HG02623 (cell line): ENCODE data around the gene PIEZO1.
"Not testable (repeated sequence)": the region's sequence is repeated elsewhere in the genome, so short reads cannot be mapped to it uniquely, and the experiment has no call there.

Source experiments
- ATAC-seq: cut with Tn5 transposase; IDR thresholded peaks from one replicate; pipeline ENCODE4 v1.9.1; 2021; ENCODE audit warnings: moderate library complexity; ENCODE audit not compliant: unreplicated experiment

Gene PIEZO1

DNA sequence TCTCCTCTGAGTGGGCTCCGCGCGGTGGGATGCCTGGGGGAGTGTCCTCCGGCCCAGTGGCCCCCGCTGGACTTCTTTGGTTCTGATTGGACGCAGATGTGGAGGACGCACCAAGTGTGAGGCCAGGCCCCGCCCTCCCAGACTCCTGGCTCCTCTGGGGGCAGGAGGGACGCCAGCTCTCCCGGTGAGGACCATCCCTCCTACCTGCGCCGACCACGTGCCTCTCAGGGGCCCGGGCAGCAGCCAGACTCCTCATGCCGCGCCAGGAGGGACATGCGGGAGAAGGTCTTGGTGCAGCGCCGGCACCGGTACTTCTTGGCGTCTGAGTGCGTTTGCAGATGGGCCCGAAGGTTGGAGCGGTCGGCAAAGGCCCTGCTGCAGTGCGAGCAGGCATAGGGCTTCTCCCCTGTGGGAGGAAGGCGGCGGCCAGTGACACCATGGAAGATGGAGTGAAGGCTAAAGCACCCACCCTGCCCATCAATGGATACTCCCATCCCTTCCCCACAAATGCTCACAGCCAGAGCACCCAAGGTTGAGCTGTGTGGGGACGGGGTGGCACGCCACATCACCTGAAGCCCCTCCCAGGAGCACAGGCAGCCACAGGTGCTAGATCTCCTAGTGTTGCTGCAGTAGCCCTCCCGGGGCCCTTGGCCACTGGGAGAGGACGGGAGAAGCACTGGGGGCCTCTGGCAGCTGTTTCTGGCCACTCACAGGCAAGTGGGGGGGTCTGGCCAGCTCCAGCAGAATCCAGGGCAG is 106.6 kb downstream of the PIEZO1 start:
- no peak for ATAC-seq

DNA sequence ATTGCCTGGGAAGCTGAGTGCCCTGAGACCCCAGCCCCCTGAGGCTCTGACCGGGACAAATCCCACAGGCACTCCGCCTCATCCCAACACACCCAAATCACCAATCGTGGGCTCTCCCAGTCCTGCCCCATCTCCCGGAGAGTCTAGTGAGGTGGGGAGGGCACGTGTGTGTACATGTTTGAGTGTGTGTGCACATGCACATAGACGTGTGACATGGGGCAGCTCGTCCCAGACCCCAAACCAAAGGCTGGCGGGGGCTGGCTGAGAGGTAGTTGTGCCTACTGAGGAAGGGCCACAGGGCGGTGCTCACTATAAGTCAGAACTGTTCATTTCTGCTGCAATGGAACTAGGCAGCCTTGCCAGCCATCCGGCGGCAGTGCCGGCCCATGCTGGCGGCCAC is 107.3 kb downstream of the PIEZO1 start:
- no peak for ATAC-seq

DNA sequence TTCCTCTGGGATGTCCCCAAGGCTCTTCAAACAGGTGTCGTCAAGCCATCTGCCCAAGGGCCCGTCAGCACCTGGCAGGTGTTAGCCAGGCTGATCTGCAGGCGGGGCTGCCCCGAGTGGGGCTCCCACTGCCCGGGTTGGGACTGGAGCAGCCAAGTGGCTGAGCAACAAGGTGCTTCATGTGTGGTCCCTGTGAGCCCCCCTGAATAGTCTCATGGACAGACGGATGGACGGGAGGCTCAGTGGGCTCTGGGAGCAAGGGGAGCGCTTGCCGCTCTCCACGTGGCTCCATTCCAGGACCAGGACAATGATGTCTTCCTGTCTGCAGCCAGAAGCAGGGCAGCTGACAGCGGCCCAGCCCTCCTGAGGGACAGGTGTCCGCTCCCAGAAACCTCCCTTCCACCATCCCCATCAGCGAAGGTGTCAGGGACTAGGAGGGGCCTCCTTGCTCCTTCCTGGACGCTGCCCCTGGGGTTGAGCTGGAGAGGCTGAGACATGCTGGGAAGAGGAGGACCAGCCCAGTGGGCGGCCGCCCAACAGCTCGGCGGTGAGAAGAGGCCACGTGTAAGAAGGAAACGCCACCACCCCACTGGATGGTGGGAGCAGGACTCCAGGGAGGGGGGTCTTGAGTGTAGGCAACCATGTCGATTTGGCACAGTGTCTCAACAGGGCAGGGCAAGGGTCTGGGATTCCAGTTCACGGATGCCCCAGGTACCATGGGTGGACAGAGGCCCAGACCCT is 108.3 kb downstream of the PIEZO1 start:
- no peak for ATAC-seq

DNA sequence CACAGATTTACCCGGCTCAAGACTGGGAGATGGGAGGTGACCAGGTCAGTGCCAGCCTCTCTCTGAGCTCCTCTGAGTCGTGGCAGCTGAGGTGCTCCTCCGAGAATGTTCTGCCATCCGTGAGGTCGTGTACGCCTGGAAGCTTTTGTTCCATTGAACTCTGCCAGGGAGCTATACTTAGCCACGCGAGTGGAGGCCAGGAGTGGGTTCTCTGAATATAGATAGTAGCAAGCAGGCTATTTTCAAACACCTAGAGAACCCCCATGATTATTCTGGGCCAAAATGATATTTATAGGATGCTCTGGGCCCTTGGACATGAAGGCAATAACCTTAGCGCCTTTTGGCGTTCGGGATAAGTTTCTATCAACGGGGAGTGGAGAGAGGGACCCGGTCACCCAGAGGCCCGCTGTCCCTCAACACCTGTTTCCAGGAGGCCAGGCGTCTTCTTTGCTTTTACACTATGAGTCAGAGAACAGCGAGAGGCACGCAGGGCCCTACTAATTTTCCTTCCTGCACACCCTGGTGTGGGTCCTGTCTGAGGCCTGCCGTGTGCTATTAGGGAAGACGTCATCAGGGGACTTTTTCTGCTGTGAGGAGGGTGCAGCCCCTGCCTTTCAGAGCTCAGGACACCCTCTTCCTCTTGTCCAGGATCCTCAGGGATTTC is 111.2 kb downstream of the PIEZO1 start:
- ATAC-seq = no peak

DNA sequence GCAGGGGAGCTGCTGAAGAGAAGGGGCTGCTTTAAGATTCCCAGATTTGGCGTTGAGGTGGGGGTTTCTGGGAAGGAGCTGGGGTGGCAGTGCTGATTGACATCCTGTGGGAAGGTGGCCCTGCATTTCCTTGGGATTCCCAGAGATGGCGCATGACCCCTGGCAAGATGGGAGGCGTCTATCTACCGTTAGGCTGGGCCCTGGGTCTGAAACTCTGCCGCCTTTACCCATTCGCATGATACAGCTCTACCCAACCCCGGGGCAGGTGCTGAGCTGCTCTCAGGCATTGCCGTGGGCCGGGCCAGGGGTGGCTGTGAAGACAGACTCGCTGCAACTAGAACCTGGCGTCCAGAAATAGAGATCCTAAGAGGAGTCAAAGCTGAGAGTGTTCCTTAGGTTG is 112.2 kb downstream of the PIEZO1 start:
- ATAC-seq = no peak

DNA sequence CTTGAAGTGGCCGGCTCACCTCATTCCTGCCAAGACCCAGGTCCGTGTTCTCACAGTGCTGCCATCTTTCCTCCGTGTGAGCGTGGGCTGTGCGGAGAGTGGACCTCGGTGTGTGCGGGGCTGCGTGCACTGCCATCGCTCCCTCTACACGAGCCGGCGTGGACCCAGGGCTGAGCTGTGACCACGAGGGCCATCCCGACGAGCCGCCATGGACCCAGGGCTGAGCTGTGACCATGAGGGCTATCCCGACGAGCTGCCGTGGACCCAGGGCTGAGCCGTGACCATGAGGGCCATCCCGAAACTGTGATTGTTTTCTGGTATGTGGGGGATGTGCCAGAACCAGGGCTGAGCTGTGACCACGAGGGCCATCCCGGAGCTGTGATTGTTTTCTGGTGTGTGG is 113.2 kb downstream of the PIEZO1 start:
- ATAC-seq = no peak

DNA sequence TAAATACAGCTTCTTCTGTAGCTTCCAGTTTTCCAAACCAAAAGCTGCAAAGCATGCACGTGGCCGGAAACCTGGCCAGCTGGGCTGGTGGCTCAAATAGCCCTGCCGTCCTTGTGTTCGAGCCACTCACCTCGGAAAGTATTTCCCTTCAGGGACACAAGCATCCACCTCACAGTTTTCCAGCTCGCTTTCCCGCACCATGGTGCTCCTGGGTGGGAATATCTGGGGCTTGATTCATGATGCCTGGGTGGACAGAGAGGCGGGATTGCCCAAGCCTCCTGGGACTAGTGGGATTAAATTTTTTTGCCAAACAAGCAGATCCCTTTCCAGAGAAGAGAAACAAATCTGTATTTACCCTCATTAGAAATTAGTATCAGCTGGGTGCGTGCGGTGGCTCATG is 115.0 kb downstream of the PIEZO1 start:
- no peak for ATAC-seq

DNA sequence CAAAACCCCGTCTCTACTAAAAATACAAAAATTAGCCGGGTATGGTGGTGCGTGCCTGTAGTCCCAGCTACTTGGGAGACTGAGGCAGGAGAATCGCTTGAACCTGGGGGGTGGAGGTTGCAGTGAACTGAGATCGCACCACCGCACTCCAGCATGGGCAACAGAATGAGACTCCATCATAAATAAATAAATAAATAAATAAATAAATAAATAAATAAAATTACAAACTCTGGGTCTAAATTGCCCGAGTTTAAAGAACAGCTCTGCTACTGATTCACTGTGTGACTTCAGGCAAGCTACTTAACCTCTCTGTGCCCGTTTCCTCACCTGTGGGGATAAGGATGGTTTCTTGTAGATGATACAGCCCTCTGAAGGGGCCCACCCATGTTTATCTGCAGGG is 115.5 kb downstream of the PIEZO1 start:
- ATAC-seq = not testable (repeated sequence)

DNA sequence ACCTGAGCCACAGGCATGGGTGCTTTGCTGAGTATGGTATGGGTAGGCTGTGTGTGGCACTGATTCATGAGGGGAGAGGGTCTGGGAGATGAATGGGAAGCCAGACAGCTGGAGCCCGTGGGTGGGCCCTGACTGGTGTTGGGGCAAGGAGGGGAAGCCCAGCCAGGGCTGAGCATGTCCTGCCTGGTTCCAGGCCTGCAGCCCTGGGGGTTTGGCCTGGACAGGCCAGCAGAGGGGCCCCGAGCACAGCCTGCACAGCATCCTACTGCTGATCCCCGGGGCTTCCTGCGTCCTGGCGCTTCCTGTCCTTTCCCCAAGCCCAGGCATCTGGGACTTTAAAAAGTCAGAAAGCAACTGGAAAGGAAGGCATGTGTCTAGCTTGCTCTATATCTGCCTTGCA is 117.6 kb downstream of the PIEZO1 start:
- no peak for ATAC-seq

DNA sequence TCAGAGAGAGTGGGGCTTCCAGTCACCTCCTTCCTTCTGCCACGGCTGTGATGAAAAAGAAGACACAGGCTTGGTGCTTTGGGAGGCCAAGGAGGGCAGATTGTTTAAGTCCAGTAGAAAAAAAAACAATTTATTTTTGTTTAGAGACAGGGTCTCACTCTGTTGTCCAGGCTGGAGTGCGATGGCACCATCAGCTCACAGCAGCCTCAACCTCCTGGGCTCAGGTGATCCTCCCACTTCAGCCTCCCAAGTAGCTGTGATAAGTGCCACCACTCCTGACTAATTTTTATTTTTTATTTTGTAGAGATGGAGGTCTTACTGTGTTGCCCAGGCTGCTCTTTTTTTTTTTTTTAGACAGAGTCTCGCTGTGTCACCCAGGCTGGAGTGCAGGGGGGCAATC is 119.5 kb downstream of the PIEZO1 start:
- ATAC-seq = no peak
